ENCODE data around the gene SOS1.

SOS1 gene

GRCh38 chr2:39136799-39137198 lies 15.9 kb upstream of the SOS1 start:
- TF ChIP-seq TAF1 (IDR thresholded peaks at IDR 0.05; ENCODE audit: borderline replicate concordance, low read depth, low read length), result no peak
- no peak for TF ChIP-seq POLR2A (IDR thresholded peaks at IDR 0.05; ENCODE audit: low read depth, low read length)
- no peak for TF ChIP-seq POLR2AphosphoS5 (IDR thresholded peaks at IDR 0.05; ENCODE audit: low read depth, low read length)
- DNase-seq (ENCODE audit: insufficient read length), result no peak
- FAIRE-seq, result no peak

- TF ChIP-seq TAF1 (IDR thresholded peaks at IDR 0.05; ENCODE audit: borderline replicate concordance, low read depth, low read length), result no peak
- no peak for TF ChIP-seq POLR2A (IDR thresholded peaks at IDR 0.05; ENCODE audit: low read depth, low read length)
- no peak for TF ChIP-seq POLR2AphosphoS5 (IDR thresholded peaks at IDR 0.05; ENCODE audit: low read depth, low read length)
- no peak for FAIRE-seq
- no peak for DNase-seq (ENCODE audit: insufficient read length)
Measured at GRCh38 chr2:39135690-39136259, 14.9 kb upstream of the SOS1 start.

GRCh38 chr2:39133215-39133851 lies 12.5 kb upstream of the SOS1 start:
- no peak for DNase-seq (ENCODE audit: insufficient read length)
- TF ChIP-seq TAF1 (IDR thresholded peaks at IDR 0.05; ENCODE audit: borderline replicate concordance, low read depth, low read length) (no peak), POLR2A (IDR thresholded peaks at IDR 0.05; ENCODE audit: low read depth, low read length) (no peak), POLR2AphosphoS5 (IDR thresholded peaks at IDR 0.05; ENCODE audit: low read depth, low read length) (no peak)
- FAIRE-seq, result no peak

GRCh38 chr2:39128919-39129391 lies 8.1 kb upstream of the SOS1 start:
- peak; percentile 88 for FAIRE-seq
- TF ChIP-seq POLR2AphosphoS5 (IDR thresholded peaks at IDR 0.05; ENCODE audit: low read depth, low read length) (no peak), TAF1 (IDR thresholded peaks at IDR 0.05; ENCODE audit: borderline replicate concordance, low read depth, low read length) (no peak), POLR2A (IDR thresholded peaks at IDR 0.05; ENCODE audit: low read depth, low read length) (no peak)
- DNase-seq (ENCODE audit: insufficient read length), result no peak

- TF ChIP-seq POLR2A (IDR thresholded peaks at IDR 0.05; ENCODE audit: low read depth, low read length) (no peak), TAF1 (IDR thresholded peaks at IDR 0.05; ENCODE audit: borderline replicate concordance, low read depth, low read length) (no peak), POLR2AphosphoS5 (IDR thresholded peaks at IDR 0.05; ENCODE audit: low read depth, low read length) (no peak)
- FAIRE-seq, result peak; percentile 85
- DNase-seq (ENCODE audit: insufficient read length), result no peak
Measured at GRCh38 chr2:39127973-39128372, 7.1 kb upstream of the SOS1 start.

- FAIRE-seq (no peak), DNase-seq (ENCODE audit: insufficient read length) (no peak)
- no peak for TF ChIP-seq TAF1 (IDR thresholded peaks at IDR 0.05; ENCODE audit: borderline replicate concordance, low read depth, low read length)
- TF ChIP-seq POLR2A (IDR thresholded peaks at IDR 0.05; ENCODE audit: low read depth, low read length), result no peak
- no peak for TF ChIP-seq POLR2AphosphoS5 (IDR thresholded peaks at IDR 0.05; ENCODE audit: low read depth, low read length)
Measured at GRCh38 chr2:39124746-39125057, 3.9 kb upstream of the SOS1 start.

- FAIRE-seq, result peak; percentile 95
Measured at GRCh38 chr2:39124000-39124745, 3.3 kb upstream of the SOS1 start.

GRCh38 chr2:39123436-39123999 lies 2.7 kb upstream of the SOS1 start:
- DNase-seq (ENCODE audit: insufficient read length), result no peak
- TF ChIP-seq POLR2AphosphoS5 (IDR thresholded peaks at IDR 0.05; ENCODE audit: low read depth, low read length) (no peak), TAF1 (IDR thresholded peaks at IDR 0.05; ENCODE audit: borderline replicate concordance, low read depth, low read length) (no peak), POLR2A (IDR thresholded peaks at IDR 0.05; ENCODE audit: low read depth, low read length) (no peak)
- FAIRE-seq, result no peak

More at GRCh38 chr2:39124000-39124745, 3.3 kb upstream of the SOS1 start:
- DNase-seq (ENCODE audit: insufficient read length), result peak; percentile 75
- TF ChIP-seq POLR2A (IDR thresholded peaks at IDR 0.05; ENCODE audit: low read depth, low read length) (peak; percentile 79), POLR2AphosphoS5 (IDR thresholded peaks at IDR 0.05; ENCODE audit: low read depth, low read length) (peak; percentile 85), TAF1 (IDR thresholded peaks at IDR 0.05; ENCODE audit: borderline replicate concordance, low read depth, low read length) (peak; percentile 27; the same call in 1 of the 2 replicates)

GRCh38 chr2:39121523-39122063 lies 742 bp upstream of the SOS1 start:
- FAIRE-seq, result no peak
- no peak for DNase-seq (ENCODE audit: insufficient read length)

GRCh38 chr2:39120521-39120770 lies 405 bp downstream of the SOS1 start:
- FAIRE-seq (no peak), DNase-seq (ENCODE audit: insufficient read length) (no peak)
- no peak for TF ChIP-seq TAF1 (IDR thresholded peaks at IDR 0.05; ENCODE audit: borderline replicate concordance, low read depth, low read length)
- no peak for TF ChIP-seq POLR2AphosphoS5 (IDR thresholded peaks at IDR 0.05; ENCODE audit: low read depth, low read length)
- TF ChIP-seq POLR2A (IDR thresholded peaks at IDR 0.05; ENCODE audit: low read depth, low read length), result no peak

More at GRCh38 chr2:39121523-39122063, 742 bp upstream of the SOS1 start:
- no peak for TF ChIP-seq POLR2A (IDR thresholded peaks at IDR 0.05; ENCODE audit: low read depth, low read length)
- TF ChIP-seq POLR2AphosphoS5 (IDR thresholded peaks at IDR 0.05; ENCODE audit: low read depth, low read length), result no peak

- FAIRE-seq, result peak; percentile 78
- DNase-seq (ENCODE audit: insufficient read length), result peak; percentile 53
- TF ChIP-seq POLR2AphosphoS5 (IDR thresholded peaks at IDR 0.05; ENCODE audit: low read depth, low read length) (no peak), TAF1 (IDR thresholded peaks at IDR 0.05; ENCODE audit: borderline replicate concordance, low read depth, low read length) (no peak), POLR2A (IDR thresholded peaks at IDR 0.05; ENCODE audit: low read depth, low read length) (no peak)
Measured at GRCh38 chr2:39119732-39120520, 925 bp downstream of the SOS1 start.

All from GM12892 (cell line).